HL-60 (cell line): ENCODE data around the gene CHST11.

ENCODE experiments used
- CTCF ChIP-seq: IDR thresholded peaks from one replicate; pipeline ENCODE4 v1.5.1; 2011; ENCODE audit warnings: low read length, control low read depth, inconsistent platforms; ENCODE audit not compliant: insufficient read depth
- POLR2AphosphoS5 ChIP-seq: IDR thresholded peaks from 2 replicates; pipeline ENCODE4 v1.6.1; 2012; ENCODE audit warnings: low read depth
- REST ChIP-seq: IDR thresholded peaks from 2 replicates; pipeline ENCODE4 v1.6.1; 2012; ENCODE audit warnings: low read depth; ENCODE audit not compliant: insufficient replicate concordance
- SPI1 ChIP-seq: IDR thresholded peaks from 2 replicates; pipeline ENCODE4 v1.6.1; 2012; ENCODE audit warnings: low read depth, mild to moderate bottlenecking, borderline replicate concordance

GRCh38 chr12:104526320-104526719 is 69.6 kb downstream of the CHST11 start:
- TF ChIP-seq POLR2AphosphoS5 (no peak), CTCF (no peak), REST (no peak), SPI1 (no peak)
